ENCODE measurements around the gene PRDM16. TPM values are rescaled to one million over a fixed set of nuclear protein-coding genes. Genes with fewer than 3 reads are reported as not detected.

Gene PRDM16
- polyA plus RNA-seq, 2 donors: 0.15 to 0.28 TPM

DNA sequence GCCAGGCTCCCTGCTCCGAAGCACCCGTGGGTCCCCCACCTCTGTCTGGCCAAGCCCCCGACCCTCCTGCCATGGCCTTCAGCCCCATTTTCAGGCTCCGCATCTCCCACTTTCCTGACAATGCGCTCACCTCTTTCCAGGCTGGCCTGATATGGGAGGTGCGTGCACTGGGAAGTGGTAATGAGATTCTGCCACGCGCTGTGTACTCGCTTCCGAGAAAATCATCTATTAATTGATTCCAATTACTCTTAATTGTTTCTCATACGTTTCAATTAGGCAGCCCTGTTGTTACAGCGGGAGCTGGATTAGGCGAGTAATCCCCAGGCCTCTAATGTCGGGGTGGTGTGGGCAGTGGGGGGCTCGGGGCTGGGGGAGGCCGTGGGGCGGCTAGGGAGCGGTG is 263.0 kb downstream of the PRDM16 start:
- 82 to 85% methylated on average over 18 of the region's 18 CpGs for WGBS, 2 donors
- no peak overlapping the region for H3K4me3 ChIP-seq (ENCODE audit: low read depth in 1 of 2, low read length in 2 of 2)
- H3K27me3 ChIP-seq (ENCODE audit: control insufficient read depth in 1 of 2, insufficient read depth in 2 of 2, low read length in 2 of 2): no peaks in the 10 kb centered on the region
- H3K36me3 ChIP-seq (ENCODE audit: control insufficient read depth in 2 of 2, insufficient read depth in 2 of 2, low read length in 1 of 2): no peaks in the 10 kb centered on the region
- no peaks in the 10 kb centered on the region for H3K4me1 ChIP-seq (ENCODE audit: control insufficient read depth in 2 of 2, insufficient read depth in 2 of 2, low read length in 1 of 2)
- no peak overlapping the region for H3K27ac ChIP-seq (ENCODE audit: low read depth in 2 of 2, low read length in 1 of 2)
- H3K9me3 ChIP-seq (ENCODE audit: control insufficient read depth in 2 of 2, insufficient read depth in 1 of 2, low read depth in 1 of 2, low read length in 1 of 2): peaks cover 0 to 13% of the 10 kb centered on the region in 2 donors

GRCh38 chr1:3332662-3333061 is 263.7 kb downstream of the PRDM16 start:
- Histone ChIP-seq H3K27ac (ENCODE audit: low read depth in 2 of 2, low read length in 1 of 2) (no peak overlapping the region), H3K4me1 (ENCODE audit: control insufficient read depth in 2 of 2, insufficient read depth in 2 of 2, low read length in 1 of 2) (no peaks in the 10 kb centered on the region), H3K4me3 (ENCODE audit: low read depth in 1 of 2, low read length in 2 of 2) (no peak overlapping the region), H3K36me3 (ENCODE audit: control insufficient read depth in 2 of 2, insufficient read depth in 2 of 2, low read length in 1 of 2) (no peaks in the 10 kb centered on the region), H3K27me3 (ENCODE audit: control insufficient read depth in 1 of 2, insufficient read depth in 2 of 2, low read length in 2 of 2) (no peaks in the 10 kb centered on the region), H3K9me3 (ENCODE audit: control insufficient read depth in 2 of 2, insufficient read depth in 1 of 2, low read depth in 1 of 2, low read length in 1 of 2) (peaks cover 0 to 14% of the 10 kb centered on the region in 2 donors)
- WGBS, 2 donors: 84 to 90% methylated on average over 10 of the region's 10 CpGs

DNA sequence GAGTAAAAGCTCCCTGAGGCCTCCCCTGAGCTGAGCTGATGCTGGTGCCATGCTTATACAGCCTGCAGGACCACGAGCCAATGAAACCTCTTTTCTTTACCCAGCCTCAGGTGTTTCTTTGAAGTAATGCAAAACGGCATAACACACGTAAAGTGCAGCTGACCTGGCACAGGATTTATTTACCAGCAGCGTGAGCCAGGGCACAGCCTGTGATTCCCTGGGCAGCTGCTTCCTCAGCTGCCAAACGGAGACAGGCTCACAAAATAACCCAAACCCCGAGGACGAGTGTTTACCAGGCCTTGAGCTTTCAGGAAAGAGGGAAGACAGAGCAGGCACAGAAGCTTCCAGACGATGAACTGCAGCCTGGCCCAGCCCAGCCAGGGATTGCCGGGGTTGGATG is 264.9 kb downstream of the PRDM16 start:
- WGBS, 2 donors: 30 to 39% methylated on average over 9 of the region's 9 CpGs
- Histone ChIP-seq H3K27me3 (ENCODE audit: control insufficient read depth in 1 of 2, insufficient read depth in 2 of 2, low read length in 2 of 2) (no peaks in the 10 kb centered on the region), H3K9me3 (ENCODE audit: control insufficient read depth in 2 of 2, insufficient read depth in 1 of 2, low read depth in 1 of 2, low read length in 1 of 2) (peaks cover 0 to 14% of the 10 kb centered on the region in 2 donors), H3K27ac (ENCODE audit: low read depth in 2 of 2, low read length in 1 of 2) (no peak overlapping the region), H3K4me3 (ENCODE audit: low read depth in 1 of 2, low read length in 2 of 2) (no peak overlapping the region), H3K4me1 (ENCODE audit: control insufficient read depth in 2 of 2, insufficient read depth in 2 of 2, low read length in 1 of 2) (no peaks in the 10 kb centered on the region), H3K36me3 (ENCODE audit: control insufficient read depth in 2 of 2, insufficient read depth in 2 of 2, low read length in 1 of 2) (no peaks in the 10 kb centered on the region)

DNA sequence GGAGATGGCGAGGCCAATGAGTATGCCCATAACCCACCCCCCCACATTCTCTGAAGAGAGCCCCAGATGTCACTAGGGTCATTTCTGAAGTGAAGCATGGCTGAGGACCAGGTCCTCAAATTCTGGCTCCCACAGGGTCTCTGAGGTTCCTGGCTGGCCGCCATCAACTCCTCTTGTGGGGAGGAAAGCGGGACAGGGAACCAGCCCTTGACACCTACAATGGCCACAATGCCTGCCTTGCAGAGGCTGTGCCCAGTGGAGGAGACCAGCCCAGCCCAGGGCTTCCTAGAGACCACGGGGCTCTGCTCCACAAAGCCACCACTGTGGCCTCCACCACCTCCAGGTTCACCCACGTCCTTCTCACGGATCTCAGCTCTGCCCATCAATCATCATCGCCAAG is 265.4 kb downstream of the PRDM16 start:
- 65% methylated on average over 7 of the region's 7 CpGs for WGBS, 2 donors
- Histone ChIP-seq H3K27ac (ENCODE audit: low read depth in 2 of 2, low read length in 1 of 2) (no peak overlapping the region), H3K9me3 (ENCODE audit: control insufficient read depth in 2 of 2, insufficient read depth in 1 of 2, low read depth in 1 of 2, low read length in 1 of 2) (peaks cover 0 to 14% of the 10 kb centered on the region in 2 donors), H3K27me3 (ENCODE audit: control insufficient read depth in 1 of 2, insufficient read depth in 2 of 2, low read length in 2 of 2) (no peaks in the 10 kb centered on the region), H3K4me1 (ENCODE audit: control insufficient read depth in 2 of 2, insufficient read depth in 2 of 2, low read length in 1 of 2) (no peaks in the 10 kb centered on the region), H3K36me3 (ENCODE audit: control insufficient read depth in 2 of 2, insufficient read depth in 2 of 2, low read length in 1 of 2) (no peaks in the 10 kb centered on the region), H3K4me3 (ENCODE audit: low read depth in 1 of 2, low read length in 2 of 2) (no peak overlapping the region)

GRCh38 chr1:3335754-3336640 is 267.0 kb downstream of the PRDM16 start:
- Histone ChIP-seq H3K27me3 (ENCODE audit: control insufficient read depth in 1 of 2, insufficient read depth in 2 of 2, low read length in 2 of 2) (no peaks in the 10 kb centered on the region), H3K9me3 (ENCODE audit: control insufficient read depth in 2 of 2, insufficient read depth in 1 of 2, low read depth in 1 of 2, low read length in 1 of 2) (peaks cover 0 to 14% of the 10 kb centered on the region in 2 donors), H3K36me3 (ENCODE audit: control insufficient read depth in 2 of 2, insufficient read depth in 2 of 2, low read length in 1 of 2) (no peaks in the 10 kb centered on the region), H3K4me3 (ENCODE audit: low read depth in 1 of 2, low read length in 2 of 2) (no peak overlapping the region), H3K27ac (ENCODE audit: low read depth in 2 of 2, low read length in 1 of 2) (no peak overlapping the region), H3K4me1 (ENCODE audit: control insufficient read depth in 2 of 2, insufficient read depth in 2 of 2, low read length in 1 of 2) (no peaks in the 10 kb centered on the region)
- 84 to 88% methylated on average over 15 of the region's 15 CpGs for WGBS, 2 donors

DNA sequence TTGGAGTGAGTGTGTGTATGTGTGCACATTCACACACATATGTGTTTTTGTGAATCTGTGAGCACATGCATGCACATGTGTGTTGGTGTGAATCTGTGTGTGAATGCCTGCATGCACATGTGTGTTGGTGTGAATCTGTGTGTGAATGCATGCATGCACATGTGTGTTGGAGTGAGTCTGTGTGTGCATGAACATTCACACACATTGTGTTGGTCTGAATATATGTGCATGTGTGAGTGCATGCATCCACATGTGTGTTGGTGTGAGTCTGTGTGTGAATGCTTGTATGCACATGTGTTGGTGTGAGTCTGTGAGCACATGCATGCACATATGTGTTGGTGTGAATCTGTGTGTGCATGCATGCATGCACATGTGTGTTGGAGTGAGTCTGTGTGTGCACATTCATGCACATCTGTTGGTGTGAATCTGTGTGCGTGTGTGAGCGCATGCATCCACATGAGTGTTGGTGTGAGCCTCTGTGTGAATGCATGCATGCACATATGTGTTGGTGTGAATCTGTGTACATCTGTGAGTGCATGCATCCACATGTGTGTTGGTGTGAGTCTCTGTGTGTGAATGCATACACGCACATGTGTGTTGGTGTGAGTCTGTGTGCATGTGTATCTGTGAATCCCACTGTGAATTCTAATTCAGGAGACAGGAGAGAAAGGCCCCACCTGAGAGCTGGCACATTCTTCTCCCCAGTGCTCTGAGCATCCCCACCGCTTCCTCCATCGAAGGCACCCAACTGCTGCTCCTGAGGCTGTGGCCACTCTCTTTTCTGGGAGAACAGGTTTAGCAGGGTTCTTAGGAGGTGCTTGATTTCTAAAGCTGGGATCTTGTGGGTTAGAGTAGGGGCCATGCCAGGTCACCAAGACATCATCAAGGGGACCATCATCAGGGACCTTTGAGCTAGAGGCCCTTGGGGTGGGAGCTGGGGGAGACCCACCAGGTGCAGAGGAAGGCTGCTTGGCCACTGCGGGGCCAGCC is 267.9 kb downstream of the PRDM16 start:
- Histone ChIP-seq H3K36me3 (ENCODE audit: control insufficient read depth in 2 of 2, insufficient read depth in 2 of 2, low read length in 1 of 2) (no peaks in the 10 kb centered on the region), H3K4me3 (ENCODE audit: low read depth in 1 of 2, low read length in 2 of 2) (no peak overlapping the region), H3K4me1 (ENCODE audit: control insufficient read depth in 2 of 2, insufficient read depth in 2 of 2, low read length in 1 of 2) (no peaks in the 10 kb centered on the region), H3K27ac (ENCODE audit: low read depth in 2 of 2, low read length in 1 of 2) (no peak overlapping the region), H3K27me3 (ENCODE audit: control insufficient read depth in 1 of 2, insufficient read depth in 2 of 2, low read length in 2 of 2) (no peaks in the 10 kb centered on the region), H3K9me3 (ENCODE audit: control insufficient read depth in 2 of 2, insufficient read depth in 1 of 2, low read depth in 1 of 2, low read length in 1 of 2) (peaks cover 0 to 17% of the 10 kb centered on the region in 2 donors)
- 86 to 87% methylated on average over 6 of the region's 6 CpGs for WGBS, 2 donors

- no peak overlapping the region for H3K27ac ChIP-seq (ENCODE audit: low read depth in 2 of 2, low read length in 1 of 2)
- no peaks in the 10 kb centered on the region for H3K36me3 ChIP-seq (ENCODE audit: control insufficient read depth in 2 of 2, insufficient read depth in 2 of 2, low read length in 1 of 2)
- H3K4me3 ChIP-seq (ENCODE audit: low read depth in 1 of 2, low read length in 2 of 2): no peak overlapping the region
- H3K9me3 ChIP-seq (ENCODE audit: control insufficient read depth in 2 of 2, insufficient read depth in 1 of 2, low read depth in 1 of 2, low read length in 1 of 2): peaks cover 0 to 17% of the 10 kb centered on the region in 2 donors
- H3K27me3 ChIP-seq (ENCODE audit: control insufficient read depth in 1 of 2, insufficient read depth in 2 of 2, low read length in 2 of 2): no peaks in the 10 kb centered on the region
- whole genome bisulfite sequencing, 2 donors: 76 to 78% methylated on average over 18 of the region's 18 CpGs
- H3K4me1 ChIP-seq (ENCODE audit: control insufficient read depth in 2 of 2, insufficient read depth in 2 of 2, low read length in 1 of 2): no peaks in the 10 kb centered on the region
Measured at GRCh38 chr1:3337798-3338724, 269.1 kb downstream of the PRDM16 start.

GRCh38 chr1:3338725-3339070 is 269.7 kb downstream of the PRDM16 start:
- H3K36me3 ChIP-seq (ENCODE audit: control insufficient read depth in 2 of 2, insufficient read depth in 2 of 2, low read length in 1 of 2): no peaks in the 10 kb centered on the region
- WGBS, 2 donors: 53 to 59% methylated on average over 4 of the region's 4 CpGs
- no peak overlapping the region for H3K4me3 ChIP-seq (ENCODE audit: low read depth in 1 of 2, low read length in 2 of 2)
- H3K9me3 ChIP-seq (ENCODE audit: control insufficient read depth in 2 of 2, insufficient read depth in 1 of 2, low read depth in 1 of 2, low read length in 1 of 2): peaks cover 0 to 17% of the 10 kb centered on the region in 2 donors
- no peaks in the 10 kb centered on the region for H3K4me1 ChIP-seq (ENCODE audit: control insufficient read depth in 2 of 2, insufficient read depth in 2 of 2, low read length in 1 of 2)
- H3K27me3 ChIP-seq (ENCODE audit: control insufficient read depth in 1 of 2, insufficient read depth in 2 of 2, low read length in 2 of 2): no peaks in the 10 kb centered on the region
- H3K27ac ChIP-seq (ENCODE audit: low read depth in 2 of 2, low read length in 1 of 2): no peak overlapping the region

- Histone ChIP-seq H3K4me1 (ENCODE audit: control insufficient read depth in 2 of 2, insufficient read depth in 2 of 2, low read length in 1 of 2) (no peaks in the 10 kb centered on the region), H3K9me3 (ENCODE audit: control insufficient read depth in 2 of 2, insufficient read depth in 1 of 2, low read depth in 1 of 2, low read length in 1 of 2) (peaks cover 0 to 23% of the 10 kb centered on the region in 2 donors), H3K36me3 (ENCODE audit: control insufficient read depth in 2 of 2, insufficient read depth in 2 of 2, low read length in 1 of 2) (no peaks in the 10 kb centered on the region), H3K27ac (ENCODE audit: low read depth in 2 of 2, low read length in 1 of 2) (no peak overlapping the region), H3K27me3 (ENCODE audit: control insufficient read depth in 1 of 2, insufficient read depth in 2 of 2, low read length in 2 of 2) (no peaks in the 10 kb centered on the region), H3K4me3 (ENCODE audit: low read depth in 1 of 2, low read length in 2 of 2) (no peak overlapping the region)
- 88% methylated on average over 12 of the region's 12 CpGs for WGBS, 2 donors
Measured at GRCh38 chr1:3339856-3340255, 270.9 kb downstream of the PRDM16 start.

Data from esophagus (tissue), 2 donors.